ENCODE measurements around the gene GLP2R. TPM values are rescaled to one million over a fixed set of nuclear protein-coding genes. Genes with fewer than 3 reads are reported as not detected.
A peak's percentile ranks its signal among the peaks of the same experiment; 100 is the strongest.

The GLP2R gene
- total and polyA plus RNA-seq, 9 donors = 0.03 to 0.79 (median 0.19) TPM; not detected in 5

DNA sequence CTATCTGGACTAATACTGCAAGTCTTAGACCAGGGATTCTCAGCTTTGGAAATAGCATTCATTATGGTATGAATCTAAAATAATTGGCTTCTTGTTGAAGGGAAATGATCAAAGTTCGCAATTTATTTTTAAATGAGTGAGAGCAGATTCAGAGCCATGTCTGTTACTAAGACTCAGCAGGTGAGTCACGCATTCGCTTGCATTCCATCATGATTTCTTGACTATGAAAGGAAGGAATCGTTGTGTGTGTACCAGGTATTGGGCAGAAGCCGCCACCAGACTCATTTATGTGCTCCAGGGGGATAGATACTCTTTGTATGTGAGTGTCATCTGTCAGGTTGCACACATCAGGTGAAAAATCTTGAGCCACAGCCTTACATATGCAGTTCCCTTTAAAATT, 14.6 kb upstream of the GLP2R start:
- H3K9me3 ChIP-seq (replicated peaks; ENCODE audit: control insufficient read depth, low read depth, low read length) = no peaks in the 10 kb centered on the region
- no peaks in the 10 kb centered on the region for H3K36me3 ChIP-seq (ENCODE audit: control insufficient read depth, insufficient read depth, low read length)
- H3K4me3 ChIP-seq (ENCODE audit: low read length) = no peak overlapping the region
- 78% methylated on average over 5 of the region's 5 CpGs for WGBS (ENCODE audit: insufficient coverage)
- no peak for DNase-seq
- H3K4me1 ChIP-seq (ENCODE audit: control insufficient read depth, insufficient read depth, low read length) = no peaks in the 10 kb centered on the region
- peaks cover 2% of the 10 kb centered on the region for H3K27me3 ChIP-seq (ENCODE audit: control insufficient read depth, insufficient read depth, low read length)
- no peak overlapping the region for H3K27ac ChIP-seq (ENCODE audit: low read length)

- 71% methylated on average over 11 of the region's 11 CpGs for WGBS (ENCODE audit: insufficient coverage)
- no peaks in the 10 kb centered on the region for H3K4me1 ChIP-seq (ENCODE audit: control insufficient read depth, insufficient read depth, low read length)
- H3K4me3 ChIP-seq (ENCODE audit: low read length) = no peak overlapping the region
- DNase-seq = no peak
- H3K9me3 ChIP-seq (replicated peaks; ENCODE audit: control insufficient read depth, low read depth, low read length) = no peaks in the 10 kb centered on the region
- H3K36me3 ChIP-seq (ENCODE audit: control insufficient read depth, insufficient read depth, low read length) = no peaks in the 10 kb centered on the region
- peaks cover 2% of the 10 kb centered on the region for H3K27me3 ChIP-seq (ENCODE audit: control insufficient read depth, insufficient read depth, low read length)
- no peak overlapping the region for H3K27ac ChIP-seq (ENCODE audit: low read length)
Observed at GRCh38 chr17:9811537-9811936, 14.2 kb upstream of the GLP2R start.

DNA sequence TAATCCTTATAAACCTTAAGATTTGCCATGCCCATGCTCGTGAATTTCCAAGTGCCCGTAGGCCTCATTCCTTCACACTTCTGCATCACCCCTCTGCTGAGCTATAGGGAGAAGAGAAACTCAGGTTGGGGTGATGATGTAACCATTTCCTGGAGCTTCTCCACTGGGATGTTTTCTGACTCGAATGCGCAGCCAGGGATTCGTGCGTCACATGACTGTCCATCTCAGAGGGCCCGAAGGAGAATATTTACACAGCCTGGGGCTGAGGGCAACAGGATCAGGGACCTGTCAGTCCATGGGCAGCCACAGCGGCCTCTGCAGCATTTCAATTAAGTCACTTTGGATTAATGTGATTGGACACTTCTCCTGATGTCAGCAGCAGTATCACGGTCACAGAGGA, 12.6 kb upstream of the GLP2R start:
- Histone ChIP-seq H3K36me3 (ENCODE audit: control insufficient read depth, insufficient read depth, low read length) (no peaks in the 10 kb centered on the region), H3K9me3 (replicated peaks; ENCODE audit: control insufficient read depth, low read depth, low read length) (no peaks in the 10 kb centered on the region), H3K4me3 (ENCODE audit: low read length) (no peak overlapping the region), H3K27me3 (ENCODE audit: control insufficient read depth, insufficient read depth, low read length) (peaks cover 2% of the 10 kb centered on the region), H3K27ac (ENCODE audit: low read length) (no peak overlapping the region), H3K4me1 (ENCODE audit: control insufficient read depth, insufficient read depth, low read length) (no peaks in the 10 kb centered on the region)
- DNase-seq = no peak
- 67% methylated on average over 7 of the region's 9 CpGs for WGBS (ENCODE audit: insufficient coverage)

DNA sequence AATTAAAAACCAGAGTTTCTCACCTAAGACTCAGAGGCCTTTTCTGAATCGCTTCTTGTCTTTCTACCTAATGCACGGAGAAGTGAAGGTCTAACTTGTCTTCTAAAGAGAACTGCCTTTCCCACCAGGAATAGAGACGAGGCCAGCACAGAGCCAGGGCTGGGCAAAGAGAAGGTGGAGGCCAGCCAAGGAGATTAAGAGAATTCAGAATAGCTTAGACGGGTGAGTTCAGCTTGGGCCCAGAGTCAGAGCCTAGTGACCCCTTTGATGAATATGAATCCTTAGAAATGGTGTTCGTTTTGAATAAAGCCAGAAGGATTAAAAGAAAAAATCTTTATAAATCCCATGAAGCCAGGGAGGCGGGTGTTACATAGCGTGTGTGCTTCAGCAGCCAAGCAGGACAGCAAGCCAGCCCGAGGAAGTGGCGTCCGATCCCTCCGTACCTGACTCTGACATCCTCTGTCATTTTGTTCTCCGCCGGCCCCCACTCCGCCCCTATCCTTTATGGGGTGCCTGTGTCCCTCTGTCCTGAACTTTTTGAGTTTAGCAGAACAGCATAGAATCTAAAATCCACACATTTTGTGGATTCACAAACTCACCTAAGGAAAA, 11.3 kb upstream of the GLP2R start:
- Histone ChIP-seq H3K27ac (ENCODE audit: low read length) (no peak overlapping the region), H3K9me3 (replicated peaks; ENCODE audit: control insufficient read depth, low read depth, low read length) (no peaks in the 10 kb centered on the region), H3K4me1 (ENCODE audit: control insufficient read depth, insufficient read depth, low read length) (no peaks in the 10 kb centered on the region), H3K4me3 (ENCODE audit: low read length) (no peak overlapping the region), H3K36me3 (ENCODE audit: control insufficient read depth, insufficient read depth, low read length) (no peaks in the 10 kb centered on the region), H3K27me3 (ENCODE audit: control insufficient read depth, insufficient read depth, low read length) (peaks cover 2% of the 10 kb centered on the region)
- WGBS (ENCODE audit: insufficient coverage) = 58% methylated on average over 13 of the region's 14 CpGs
- no peak for DNase-seq

- WGBS (ENCODE audit: insufficient coverage) = 78% methylated on average over 10 of the region's 10 CpGs
- H3K4me1 ChIP-seq (ENCODE audit: control insufficient read depth, insufficient read depth, low read length) = no peaks in the 10 kb centered on the region
- no peak overlapping the region for H3K27ac ChIP-seq (ENCODE audit: low read length)
- no peak for DNase-seq
- peaks cover 2% of the 10 kb centered on the region for H3K27me3 ChIP-seq (ENCODE audit: control insufficient read depth, insufficient read depth, low read length)
- H3K9me3 ChIP-seq (replicated peaks; ENCODE audit: control insufficient read depth, low read depth, low read length) = no peaks in the 10 kb centered on the region
- no peaks in the 10 kb centered on the region for H3K36me3 ChIP-seq (ENCODE audit: control insufficient read depth, insufficient read depth, low read length)
- no peak overlapping the region for H3K4me3 ChIP-seq (ENCODE audit: low read length)
Observed at GRCh38 chr17:9816472-9816871, 9.3 kb upstream of the GLP2R start.

DNA sequence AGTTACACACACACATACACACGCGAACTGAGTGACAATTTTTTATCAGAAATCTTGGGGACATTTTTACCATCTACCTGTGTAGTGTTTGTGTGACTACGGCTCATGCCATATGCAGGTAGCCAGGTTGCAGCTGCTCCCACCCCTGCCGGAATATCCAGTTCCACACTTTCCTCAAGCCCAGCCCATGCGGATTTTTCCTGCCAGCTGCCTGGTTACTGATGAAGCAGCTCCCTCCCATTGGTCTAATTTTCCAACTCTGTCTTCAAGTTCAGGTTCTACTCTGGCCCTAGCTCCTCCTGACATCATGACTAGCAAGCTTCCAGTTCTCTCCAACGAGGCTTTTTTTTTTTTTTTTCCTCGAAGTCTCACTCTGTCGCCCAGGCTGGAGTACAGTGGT, 8.6 kb upstream of the GLP2R start:
- no peaks in the 10 kb centered on the region for H3K9me3 ChIP-seq (replicated peaks; ENCODE audit: control insufficient read depth, low read depth, low read length)
- H3K27me3 ChIP-seq (ENCODE audit: control insufficient read depth, insufficient read depth, low read length) = peaks cover 2% of the 10 kb centered on the region
- no peak overlapping the region for H3K4me3 ChIP-seq (ENCODE audit: low read length)
- WGBS (ENCODE audit: insufficient coverage) = 30% methylated on average over 5 of the region's 8 CpGs
- H3K27ac ChIP-seq (ENCODE audit: low read length) = no peak overlapping the region
- DNase-seq = peak; percentile 51
- no peaks in the 10 kb centered on the region for H3K36me3 ChIP-seq (ENCODE audit: control insufficient read depth, insufficient read depth, low read length)
- no peaks in the 10 kb centered on the region for H3K4me1 ChIP-seq (ENCODE audit: control insufficient read depth, insufficient read depth, low read length)

- no peaks in the 10 kb centered on the region for H3K36me3 ChIP-seq (ENCODE audit: control insufficient read depth, insufficient read depth, low read length)
- no peaks in the 10 kb centered on the region for H3K9me3 ChIP-seq (replicated peaks; ENCODE audit: control insufficient read depth, low read depth, low read length)
- H3K27ac ChIP-seq (ENCODE audit: low read length) = no peak overlapping the region
- 71% methylated on average over 2 of the region's 4 CpGs for WGBS (ENCODE audit: insufficient coverage)
- H3K4me1 ChIP-seq (ENCODE audit: control insufficient read depth, insufficient read depth, low read length) = no peaks in the 10 kb centered on the region
- no peak for DNase-seq
- H3K27me3 ChIP-seq (ENCODE audit: control insufficient read depth, insufficient read depth, low read length) = peaks cover 4% of the 10 kb centered on the region
- no peak overlapping the region for H3K4me3 ChIP-seq (ENCODE audit: low read length)
Observed at GRCh38 chr17:9818760-9819159, 7.0 kb upstream of the GLP2R start.

DNA sequence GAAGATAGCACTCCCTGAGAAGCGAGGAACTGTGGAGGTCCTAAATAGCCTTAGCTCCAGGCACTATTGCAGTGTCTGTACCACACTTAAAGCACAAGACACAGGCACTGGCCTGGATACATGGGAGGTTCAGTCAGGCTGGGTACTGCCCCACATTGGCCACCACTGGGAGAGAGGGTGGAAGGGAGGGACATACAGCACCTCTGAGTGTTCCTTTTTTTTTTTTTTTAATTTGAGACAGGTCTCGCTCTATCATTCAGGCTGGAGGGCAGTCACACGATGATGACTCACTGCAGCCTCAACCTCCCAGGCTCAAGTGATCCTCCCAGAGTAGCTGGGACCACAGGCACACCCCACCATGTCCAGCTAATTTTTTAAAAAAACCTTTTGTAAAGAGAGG, 5.3 kb upstream of the GLP2R start:
- Histone ChIP-seq H3K27me3 (ENCODE audit: control insufficient read depth, insufficient read depth, low read length) (peaks cover 8% of the 10 kb centered on the region), H3K4me1 (ENCODE audit: control insufficient read depth, insufficient read depth, low read length) (no peaks in the 10 kb centered on the region), H3K9me3 (replicated peaks; ENCODE audit: control insufficient read depth, low read depth, low read length) (no peaks in the 10 kb centered on the region), H3K27ac (ENCODE audit: low read length) (no peak overlapping the region), H3K36me3 (ENCODE audit: control insufficient read depth, insufficient read depth, low read length) (no peaks in the 10 kb centered on the region), H3K4me3 (ENCODE audit: low read length) (no peak overlapping the region)
- no CpG with 5 or more reads among the region's 3 CpGs for WGBS (ENCODE audit: insufficient coverage)
- DNase-seq = no peak

- Histone ChIP-seq H3K27me3 (ENCODE audit: control insufficient read depth, insufficient read depth, low read length) (peaks cover 13% of the 10 kb centered on the region), H3K4me3 (ENCODE audit: low read length) (no peak within 1 kb of the TSS), H3K27ac (ENCODE audit: low read length) (no peak within 1 kb of the TSS), H3K4me1 (ENCODE audit: control insufficient read depth, insufficient read depth, low read length) (no peaks in the 10 kb centered on the region), H3K9me3 (replicated peaks; ENCODE audit: control insufficient read depth, low read depth, low read length) (no peaks in the 10 kb centered on the region), H3K36me3 (ENCODE audit: control insufficient read depth, insufficient read depth, low read length) (no peaks in the 10 kb centered on the region)
- DNase-seq = no peak
- WGBS (ENCODE audit: insufficient coverage) = 64% methylated on average over 5 of the region's 15 CpGs
Observed at GRCh38 chr17:9821921-9822320, 3.8 kb upstream of the GLP2R start, which contains the start of gene GSG1L2. TSS of gene GSG1L2 (minus strand) at chr17:9822079. CDS start at chr17:9822071, 8 bp downstream.

- peaks cover 13% of the 10 kb centered on the region for H3K27me3 ChIP-seq (ENCODE audit: control insufficient read depth, insufficient read depth, low read length)
- no CpG with 5 or more reads among the region's 4 CpGs for WGBS (ENCODE audit: insufficient coverage)
Observed at GRCh38 chr17:9824094-9824493, 1.6 kb upstream of the GLP2R start.

GRCh38 chr17:9824797-9825338, 856 bp upstream of the GLP2R start:
- H3K27ac ChIP-seq (ENCODE audit: low read length) = no peak overlapping the region
- no peaks in the 10 kb centered on the region for H3K4me1 ChIP-seq (ENCODE audit: control insufficient read depth, insufficient read depth, low read length)
- no peak for DNase-seq
- WGBS (ENCODE audit: insufficient coverage) = 73% methylated on average over 6 of the region's 8 CpGs
- H3K27me3 ChIP-seq (ENCODE audit: control insufficient read depth, insufficient read depth, low read length) = peaks cover 13% of the 10 kb centered on the region
- no peaks in the 10 kb centered on the region for H3K9me3 ChIP-seq (replicated peaks; ENCODE audit: control insufficient read depth, low read depth, low read length)
- H3K4me3 ChIP-seq (ENCODE audit: low read length) = no peak overlapping the region
- H3K36me3 ChIP-seq (ENCODE audit: control insufficient read depth, insufficient read depth, low read length) = no peaks in the 10 kb centered on the region

More at GRCh38 chr17:9824094-9824493, 1.6 kb upstream of the GLP2R start:
- no peaks in the 10 kb centered on the region for H3K4me1 ChIP-seq (ENCODE audit: control insufficient read depth, insufficient read depth, low read length)
- no peaks in the 10 kb centered on the region for H3K36me3 ChIP-seq (ENCODE audit: control insufficient read depth, insufficient read depth, low read length)
- H3K4me3 ChIP-seq (ENCODE audit: low read length) = no peak overlapping the region
- H3K27ac ChIP-seq (ENCODE audit: low read length) = no peak overlapping the region
- no peaks in the 10 kb centered on the region for H3K9me3 ChIP-seq (replicated peaks; ENCODE audit: control insufficient read depth, low read depth, low read length)
- DNase-seq = no peak
